ENCODE data around the gene SULT4A1.

Gene SULT4A1

DNA sequence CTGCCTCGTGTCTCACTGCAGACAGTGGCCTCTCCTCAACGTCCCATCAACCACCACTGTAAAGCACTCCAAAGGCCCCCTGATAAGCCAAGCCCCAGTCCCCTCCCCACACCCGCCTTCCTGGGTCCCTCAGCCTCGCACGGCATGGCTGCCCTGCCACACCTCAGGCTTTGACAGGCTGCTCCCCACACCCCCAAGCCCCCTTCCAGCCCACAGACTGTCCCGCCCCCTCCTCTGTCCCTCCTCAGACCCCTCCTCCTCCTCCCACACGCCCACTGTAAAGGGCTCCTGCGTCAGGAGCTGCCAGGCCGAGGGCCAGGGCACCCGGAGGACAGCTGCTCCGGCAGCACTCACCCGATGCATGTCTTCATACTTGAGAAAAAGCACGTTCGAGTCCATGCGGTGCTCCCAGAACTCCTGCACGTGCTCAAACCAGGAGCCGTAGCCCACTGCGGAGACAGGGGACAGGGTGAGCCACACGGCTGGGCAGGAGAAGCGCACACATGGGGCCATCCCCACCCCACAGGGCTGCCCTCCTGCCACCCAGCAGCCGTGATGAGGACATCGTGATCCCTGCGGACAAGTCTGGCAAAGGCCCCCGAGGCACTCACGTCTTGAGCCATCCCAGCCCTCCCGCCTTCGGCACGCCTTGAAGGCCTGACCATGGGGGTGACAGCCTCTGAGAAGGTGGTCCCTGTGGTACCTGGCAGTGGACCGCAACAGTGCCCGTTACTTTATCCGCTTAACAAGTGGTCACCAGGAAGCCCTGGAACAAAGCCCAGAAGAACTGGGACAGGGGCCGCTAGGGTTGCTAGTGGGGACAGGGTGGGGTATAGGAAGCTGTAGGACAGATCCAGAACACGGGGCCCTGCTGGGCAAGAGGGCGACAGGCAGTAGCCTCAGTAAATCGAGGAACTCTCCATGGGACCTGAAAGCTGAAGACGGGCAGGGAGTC is 28.8 kb downstream of the SULT4A1 start:
- TF ChIP-seq, protein P1, sequence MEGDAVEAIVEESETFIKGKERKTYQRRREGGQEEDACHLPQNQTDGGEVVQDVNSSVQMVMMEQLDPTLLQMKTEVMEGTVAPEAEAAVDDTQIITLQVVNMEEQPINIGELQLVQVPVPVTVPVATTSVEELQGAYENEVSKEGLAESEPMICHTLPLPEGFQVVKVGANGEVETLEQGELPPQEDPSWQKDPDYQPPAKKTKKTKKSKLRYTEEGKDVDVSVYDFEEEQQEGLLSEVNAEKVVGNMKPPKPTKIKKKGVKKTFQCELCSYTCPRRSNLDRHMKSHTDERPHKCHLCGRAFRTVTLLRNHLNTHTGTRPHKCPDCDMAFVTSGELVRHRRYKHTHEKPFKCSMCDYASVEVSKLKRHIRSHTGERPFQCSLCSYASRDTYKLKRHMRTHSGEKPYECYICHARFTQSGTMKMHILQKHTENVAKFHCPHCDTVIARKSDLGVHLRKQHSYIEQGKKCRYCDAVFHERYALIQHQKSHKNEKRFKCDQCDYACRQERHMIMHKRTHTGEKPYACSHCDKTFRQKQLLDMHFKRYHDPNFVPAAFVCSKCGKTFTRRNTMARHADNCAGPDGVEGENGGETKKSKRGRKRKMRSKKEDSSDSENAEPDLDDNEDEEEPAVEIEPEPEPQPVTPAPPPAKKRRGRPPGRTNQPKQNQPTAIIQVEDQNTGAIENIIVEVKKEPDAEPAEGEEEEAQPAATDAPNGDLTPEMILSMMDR (IDR thresholded peaks at IDR 0.05; ENCODE audit: poor library complexity, severe bottlenecking), result no peak
- Histone ChIP-seq H3K27me3 (ENCODE audit: insufficient read depth, poor library complexity, severe bottlenecking) (no peaks in the 10 kb centered on the region), H3K27ac (ENCODE audit: poor library complexity, severe bottlenecking) (no peak overlapping the region), H3K9me3 (ENCODE audit: severe bottlenecking) (no peaks in the 10 kb centered on the region), H3K4me1 (ENCODE audit: insufficient read depth, poor library complexity, severe bottlenecking) (no peaks in the 10 kb centered on the region), H3K36me3 (ENCODE audit: low read depth) (no peaks in the 10 kb centered on the region), H3K4me3 (ENCODE audit: severe bottlenecking) (no peak overlapping the region)
- ATAC-seq (ENCODE audit: low read depth) (no peak), DNase-seq (ENCODE audit: low spot score) (no peak)

DNA sequence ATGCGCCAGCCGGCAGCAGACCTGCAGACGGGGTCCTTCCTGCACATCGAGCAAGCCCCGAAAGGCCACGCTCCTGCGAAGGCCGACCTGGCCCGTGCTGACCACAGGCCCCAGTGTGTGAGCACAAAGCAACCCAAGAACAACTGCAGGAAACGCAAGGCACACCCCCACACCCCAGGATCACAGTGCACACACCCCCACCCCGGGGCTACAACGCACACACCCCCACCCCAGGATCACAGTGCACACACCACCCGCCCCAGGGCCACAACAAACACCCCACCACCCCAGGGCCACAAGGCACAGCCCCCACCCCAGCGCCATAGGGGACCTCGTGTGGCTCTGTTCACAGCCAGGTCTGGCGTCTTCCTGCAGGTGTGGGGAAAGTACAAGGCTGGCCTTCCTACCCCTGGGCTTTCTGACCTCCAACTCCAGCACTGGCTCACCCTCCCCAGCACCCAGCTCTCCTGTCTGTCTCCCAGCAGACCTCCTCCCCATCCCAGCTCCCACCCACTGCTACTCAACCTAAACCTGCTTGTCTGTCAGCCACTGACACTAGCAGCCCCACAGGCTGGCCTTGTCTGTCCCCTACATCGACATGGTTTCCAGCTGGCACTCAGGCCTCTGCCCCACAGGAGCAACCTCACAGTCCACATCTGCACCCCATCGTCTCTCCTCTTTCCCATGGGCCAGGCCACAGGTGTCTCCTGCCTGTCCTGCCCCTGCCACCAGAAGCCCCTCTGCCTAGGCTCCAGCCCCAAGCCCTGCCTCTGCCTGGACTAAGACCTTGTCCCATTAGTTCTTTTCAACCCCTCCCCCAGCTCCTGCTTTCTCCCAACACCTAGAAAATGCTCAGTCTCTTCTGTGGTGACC is 29.7 kb downstream of the SULT4A1 start:
- no peaks in the 10 kb centered on the region for H3K9me3 ChIP-seq (ENCODE audit: severe bottlenecking)
- TF ChIP-seq, protein P1 (IDR thresholded peaks at IDR 0.05; ENCODE audit: poor library complexity, severe bottlenecking), result no peak
- no peaks in the 10 kb centered on the region for H3K36me3 ChIP-seq (ENCODE audit: low read depth)
- ATAC-seq (ENCODE audit: low read depth) (no peak), DNase-seq (ENCODE audit: low spot score) (no peak)
- H3K4me3 ChIP-seq (ENCODE audit: severe bottlenecking), result no peak overlapping the region
- no peak overlapping the region for H3K27ac ChIP-seq (ENCODE audit: poor library complexity, severe bottlenecking)
- H3K27me3 ChIP-seq (ENCODE audit: insufficient read depth, poor library complexity, severe bottlenecking), result no peaks in the 10 kb centered on the region
- no peaks in the 10 kb centered on the region for H3K4me1 ChIP-seq (ENCODE audit: insufficient read depth, poor library complexity, severe bottlenecking)

DNA sequence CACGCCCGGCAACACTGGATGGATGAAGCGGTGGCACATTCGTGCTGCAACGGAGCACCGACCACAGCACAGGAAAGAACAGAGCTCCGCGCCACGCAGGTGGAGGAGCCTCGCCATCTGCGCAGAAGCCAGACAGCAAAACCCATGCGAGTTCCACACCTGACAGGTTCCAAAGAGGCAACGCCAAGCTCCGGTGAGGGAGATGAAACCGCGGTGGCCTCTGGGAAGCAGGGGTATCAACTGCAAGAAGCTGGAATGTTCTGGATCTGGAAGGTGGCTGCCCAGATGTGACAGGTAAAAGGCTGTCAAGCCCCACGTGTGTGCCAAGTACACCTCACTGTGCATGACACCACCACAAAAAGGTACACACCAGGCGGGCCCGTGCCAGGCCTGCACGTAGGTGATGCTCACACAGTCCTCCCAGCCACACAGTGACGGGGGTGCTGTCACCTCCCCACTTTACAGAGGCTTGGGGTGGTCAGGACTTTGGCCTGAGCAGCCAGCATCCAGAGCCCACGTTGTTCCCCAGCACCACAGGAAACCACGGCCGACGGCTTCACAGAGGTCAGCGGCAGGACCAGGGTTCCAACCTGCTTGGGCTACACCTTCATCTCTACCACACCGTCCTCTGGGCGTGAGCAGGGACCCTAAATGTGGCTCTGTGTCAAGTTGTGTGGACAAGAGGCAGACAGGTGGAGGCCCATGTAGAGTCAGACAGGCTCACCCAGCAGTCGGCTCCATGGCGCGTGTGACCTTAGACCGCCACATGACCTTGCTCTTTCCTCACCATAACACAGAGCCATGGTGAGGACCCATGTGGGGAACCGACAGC is 30.5 kb downstream of the SULT4A1 start:
- ATAC-seq (ENCODE audit: low read depth), result no peak
- H3K36me3 ChIP-seq (ENCODE audit: low read depth), result no peaks in the 10 kb centered on the region

GRCh38 chr22:43830931-43831560 is 31.3 kb downstream of the SULT4A1 start:
- TF ChIP-seq, protein P1 (IDR thresholded peaks at IDR 0.05; ENCODE audit: poor library complexity, severe bottlenecking), result no peak
- DNase-seq (ENCODE audit: low spot score) (no peak), ATAC-seq (ENCODE audit: low read depth) (no peak)
- Histone ChIP-seq H3K27ac (ENCODE audit: poor library complexity, severe bottlenecking) (no peak overlapping the region), H3K4me1 (ENCODE audit: insufficient read depth, poor library complexity, severe bottlenecking) (peaks cover 5% of the 10 kb centered on the region), H3K36me3 (ENCODE audit: low read depth) (no peaks in the 10 kb centered on the region), H3K27me3 (ENCODE audit: insufficient read depth, poor library complexity, severe bottlenecking) (no peaks in the 10 kb centered on the region), H3K9me3 (ENCODE audit: severe bottlenecking) (no peaks in the 10 kb centered on the region), H3K4me3 (ENCODE audit: severe bottlenecking) (no peak overlapping the region)

More for the DNA sequence above, 30.5 kb downstream of the SULT4A1 start:
- Histone ChIP-seq H3K4me1 (ENCODE audit: insufficient read depth, poor library complexity, severe bottlenecking) (peaks cover 4% of the 10 kb centered on the region), H3K27me3 (ENCODE audit: insufficient read depth, poor library complexity, severe bottlenecking) (no peaks in the 10 kb centered on the region), H3K4me3 (ENCODE audit: severe bottlenecking) (no peak overlapping the region), H3K27ac (ENCODE audit: poor library complexity, severe bottlenecking) (no peak overlapping the region), H3K9me3 (ENCODE audit: severe bottlenecking) (no peaks in the 10 kb centered on the region)
- DNase-seq (ENCODE audit: low spot score), result no peak
- TF ChIP-seq, protein P1 (IDR thresholded peaks at IDR 0.05; ENCODE audit: poor library complexity, severe bottlenecking), result no peak

All from RWPE2 (cell line).